Medulla oblongata (tissue), 1 donor: Measurements from ENCODE around the gene TMEM250.

ENCODE experiments used
- DNase-seq: peaks from one replicate; pipeline ENCODE4 v3.0.0-alpha.2; 2015; ENCODE audit errors: extremely low spot score

Gene TMEM250

GRCh38 chr9:136147890-136148714 is 29.4 kb upstream of the TMEM250 start:
- no peak for DNase-seq

DNA sequence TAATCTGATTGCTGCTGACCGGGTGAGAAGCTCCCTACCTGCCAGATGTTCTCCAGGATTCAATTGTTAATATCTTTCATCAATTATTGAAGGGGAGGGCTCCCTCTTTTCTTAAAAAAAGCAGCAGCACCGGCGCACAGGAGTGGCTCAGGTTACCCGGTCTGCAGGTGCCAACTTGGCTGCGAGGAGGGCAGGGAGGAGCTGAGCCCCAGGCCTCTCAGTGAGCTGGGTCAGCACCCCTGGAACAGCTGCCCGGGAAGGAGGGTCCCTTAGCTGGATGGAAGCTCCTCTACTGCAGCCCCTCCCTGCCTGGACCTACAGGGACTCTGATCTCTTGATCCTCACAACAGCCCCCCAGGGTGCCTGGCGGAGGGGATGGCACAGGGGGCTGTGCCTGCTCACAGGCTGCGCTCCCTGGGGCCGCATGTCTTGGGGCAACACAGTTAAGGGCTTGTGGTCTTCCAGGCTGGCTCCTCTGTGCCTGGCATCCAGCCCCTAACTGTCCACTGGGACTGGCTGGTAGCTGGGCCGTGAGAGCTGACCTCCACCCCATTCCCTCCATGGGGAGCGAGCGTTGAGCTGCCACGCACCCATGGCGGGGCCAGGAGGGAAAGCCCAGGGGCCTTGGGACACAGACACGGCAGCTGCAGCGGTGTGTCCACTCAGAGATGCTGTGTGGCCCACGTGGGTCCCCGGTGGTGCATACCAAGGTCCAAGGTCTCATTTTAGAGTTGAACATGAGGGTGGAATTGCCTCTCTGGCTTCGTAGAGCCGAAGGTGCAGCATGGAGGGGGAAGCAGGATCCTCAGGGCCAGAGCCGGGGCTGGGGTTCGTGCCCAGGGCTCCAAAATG is 28.6 kb upstream of the TMEM250 start:
- no peak for DNase-seq

GRCh38 chr9:136146126-136147037 is 27.7 kb upstream of the TMEM250 start:
- no peak for DNase-seq

- no peak for DNase-seq
Observed at GRCh38 chr9:136145580-136145979, 26.9 kb upstream of the TMEM250 start.

DNA sequence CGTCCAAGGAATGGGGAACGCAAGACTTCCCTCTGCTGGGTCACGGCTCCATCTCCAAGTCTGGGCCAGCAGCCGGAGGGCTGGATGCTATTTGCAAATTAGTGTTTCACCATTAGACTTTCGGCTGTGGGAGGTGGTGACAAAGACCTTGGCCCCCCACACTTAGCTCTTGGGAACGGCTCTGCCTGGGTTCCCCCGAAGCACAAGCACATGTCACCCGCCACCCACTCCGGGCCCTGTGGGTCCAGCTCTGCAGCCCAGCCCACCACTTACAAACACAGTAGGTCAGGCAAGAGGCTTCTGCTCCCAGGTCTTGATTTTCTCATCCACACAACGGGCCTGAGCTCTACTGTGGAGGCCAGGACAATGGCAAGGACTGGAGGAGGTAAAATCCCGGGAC is 25.8 kb upstream of the TMEM250 start:
- DNase-seq, result no peak

GRCh38 chr9:136143215-136144001 is 24.7 kb upstream of the TMEM250 start:
- no peak for DNase-seq

DNA sequence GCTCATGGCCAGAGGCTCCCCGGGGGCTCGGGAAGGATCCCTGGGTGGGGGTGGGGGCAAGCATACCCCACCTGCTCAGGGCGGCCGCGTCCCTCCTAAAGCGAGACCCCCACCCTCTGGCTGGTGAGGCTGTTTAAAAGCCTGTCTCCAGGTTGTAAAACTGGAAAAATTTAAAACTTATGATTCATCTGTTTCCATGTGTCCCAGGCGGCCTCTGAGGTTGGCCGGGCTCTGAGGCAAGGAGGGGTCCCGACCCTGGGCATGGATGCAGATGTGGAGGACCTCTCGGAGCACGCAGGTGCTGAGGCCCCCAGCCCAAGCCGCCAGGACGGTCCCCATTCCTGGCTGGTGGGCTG is 24.2 kb upstream of the TMEM250 start:
- DNase-seq, result no peak

- DNase-seq, result no peak
Observed at GRCh38 chr9:136142414-136142796, 23.7 kb upstream of the TMEM250 start.

GRCh38 chr9:136141682-136142413 is 23.2 kb upstream of the TMEM250 start:
- no peak for DNase-seq

DNA sequence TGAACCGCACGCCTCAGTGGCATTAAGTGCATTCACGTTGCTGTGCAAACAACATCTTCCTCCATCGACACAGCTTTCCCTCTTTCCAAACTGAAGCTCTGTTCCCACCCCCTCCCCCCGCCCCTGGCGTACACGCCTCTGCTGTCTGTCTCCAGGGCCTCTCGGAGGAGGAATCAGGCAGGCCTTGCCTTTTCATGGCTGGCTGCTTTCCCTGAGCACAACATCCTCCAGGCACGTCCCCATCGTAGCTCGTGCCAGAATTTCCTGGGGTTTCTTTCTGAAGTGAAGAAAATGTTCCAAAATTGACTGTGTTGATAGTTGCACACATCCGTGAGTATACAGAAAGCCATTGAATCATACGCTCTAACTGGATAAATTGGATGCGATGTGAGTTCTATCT is 22.3 kb upstream of the TMEM250 start:
- no peak for DNase-seq

DNA sequence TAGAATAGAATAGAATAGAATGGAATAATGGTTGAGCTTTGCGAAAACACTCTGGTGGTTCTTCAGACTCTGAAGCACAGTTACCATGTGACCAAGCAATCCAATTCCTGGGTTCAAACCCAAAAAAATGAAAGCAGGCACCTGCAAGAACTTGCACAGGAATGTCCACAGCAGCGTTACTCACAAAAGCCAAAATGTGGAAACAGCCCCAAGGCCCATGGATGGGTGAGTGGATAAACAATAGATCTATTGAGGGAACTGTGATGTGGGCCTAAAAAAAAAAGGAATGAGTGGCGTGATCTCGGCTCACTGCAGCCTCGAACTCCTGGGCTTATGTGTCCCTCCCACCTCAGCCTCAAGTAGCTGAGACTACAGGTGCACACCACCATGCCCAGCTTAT is 21.4 kb upstream of the TMEM250 start:
- no peak for DNase-seq

DNA sequence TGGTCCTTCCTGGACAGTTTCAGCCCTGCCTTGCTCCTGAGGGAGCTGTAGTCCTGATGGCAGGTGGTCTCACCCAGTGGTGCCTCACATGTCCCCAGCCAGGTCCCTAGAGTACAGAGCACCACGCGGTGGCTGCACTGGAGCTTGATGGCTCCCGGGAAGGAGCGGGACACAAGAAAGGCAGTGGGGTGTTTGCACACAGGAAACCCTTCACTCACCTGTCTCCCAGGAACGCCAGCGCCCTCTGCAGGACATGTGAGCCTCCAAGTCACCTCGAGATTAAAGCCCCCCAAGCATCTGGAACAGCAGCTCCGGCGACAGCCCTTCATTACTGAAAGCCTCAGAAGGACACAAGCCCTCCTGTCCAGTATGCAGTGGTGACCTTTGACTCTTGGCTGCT is 19.9 kb upstream of the TMEM250 start:
- DNase-seq, result no peak

DNA sequence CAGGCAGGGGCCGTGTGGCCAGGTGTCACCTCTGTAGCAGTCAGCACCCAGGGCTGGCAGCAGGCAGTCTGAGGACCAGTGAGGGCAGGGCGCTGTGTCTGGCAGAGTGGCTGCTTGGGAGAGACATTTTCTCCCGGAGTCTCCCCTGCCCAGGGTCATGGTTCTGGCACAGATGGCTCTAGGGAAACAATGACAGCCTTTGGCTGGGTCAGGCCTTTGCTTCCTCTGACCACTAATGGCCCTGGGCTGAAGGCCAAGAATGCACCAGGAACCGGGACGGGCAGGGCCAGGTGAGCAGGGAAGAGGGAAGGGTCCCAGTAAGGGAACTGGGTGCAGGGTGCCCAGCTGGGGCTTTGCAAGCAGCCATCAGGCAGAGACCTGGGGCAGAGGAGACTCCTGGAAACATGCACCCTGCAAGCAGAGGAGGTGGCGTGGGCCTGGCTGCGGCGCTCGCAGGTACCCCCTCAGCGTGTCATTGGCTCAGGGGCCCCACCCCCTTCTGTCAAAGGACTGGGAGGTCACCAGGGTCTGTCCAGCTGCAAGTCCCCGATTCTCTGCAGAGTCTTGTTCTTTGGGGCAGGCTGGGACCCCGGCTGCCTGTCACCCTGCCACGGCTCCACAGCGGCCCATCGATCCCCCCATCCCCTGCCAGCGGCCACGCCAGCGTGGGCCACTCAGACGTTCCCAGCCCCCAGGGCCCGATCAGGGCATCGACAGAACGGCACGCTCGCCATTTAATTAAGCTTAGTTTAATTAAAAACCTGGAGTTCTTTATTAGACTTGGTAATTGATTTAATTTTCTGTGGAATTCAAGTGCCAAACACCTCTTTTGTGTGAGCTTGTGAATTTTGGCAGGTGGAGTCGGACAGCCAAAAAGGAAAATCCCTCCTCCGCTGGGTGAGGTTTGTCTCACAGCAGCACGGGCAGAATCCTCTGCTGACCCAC is 18.9 kb upstream of the TMEM250 start:
- DNase-seq, result no peak

DNA sequence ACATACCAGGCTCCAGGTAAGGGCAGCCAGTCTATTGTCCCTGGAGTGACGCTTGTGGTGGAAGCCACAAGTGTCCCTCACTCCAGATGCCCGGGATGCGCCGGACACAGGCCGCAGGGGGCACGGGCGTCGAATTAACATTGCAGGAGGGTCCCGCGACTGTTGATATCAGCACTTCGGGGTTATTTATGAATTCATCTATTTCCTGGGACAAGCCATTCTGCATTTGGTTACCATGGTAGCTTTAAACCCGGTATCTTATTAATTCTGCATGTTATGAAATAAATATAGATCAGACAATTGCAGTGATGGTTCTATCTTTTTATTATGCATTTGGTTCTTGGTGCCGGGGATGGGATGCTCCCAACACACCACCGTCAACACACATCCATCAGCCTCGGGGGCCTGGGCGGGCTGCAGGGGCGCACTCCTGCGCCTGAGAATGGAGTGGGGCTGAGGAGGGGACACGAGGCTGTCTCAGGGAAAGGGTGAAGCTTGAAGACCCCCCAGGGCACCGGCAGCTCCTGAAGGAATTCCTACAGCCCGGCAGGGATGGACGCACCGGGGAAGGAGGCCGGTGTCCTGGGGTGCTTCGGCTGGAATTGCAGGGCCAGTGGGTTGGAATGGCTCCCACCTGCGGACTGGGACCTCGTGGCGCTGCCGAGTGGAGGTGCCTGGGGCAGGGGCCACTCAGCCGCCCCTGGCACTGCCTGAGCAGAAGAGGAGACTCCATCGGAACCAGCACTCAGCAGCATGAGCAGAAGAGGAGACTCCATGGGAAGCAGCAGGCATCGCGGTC is 17.7 kb upstream of the TMEM250 start:
- DNase-seq, result no peak

DNA sequence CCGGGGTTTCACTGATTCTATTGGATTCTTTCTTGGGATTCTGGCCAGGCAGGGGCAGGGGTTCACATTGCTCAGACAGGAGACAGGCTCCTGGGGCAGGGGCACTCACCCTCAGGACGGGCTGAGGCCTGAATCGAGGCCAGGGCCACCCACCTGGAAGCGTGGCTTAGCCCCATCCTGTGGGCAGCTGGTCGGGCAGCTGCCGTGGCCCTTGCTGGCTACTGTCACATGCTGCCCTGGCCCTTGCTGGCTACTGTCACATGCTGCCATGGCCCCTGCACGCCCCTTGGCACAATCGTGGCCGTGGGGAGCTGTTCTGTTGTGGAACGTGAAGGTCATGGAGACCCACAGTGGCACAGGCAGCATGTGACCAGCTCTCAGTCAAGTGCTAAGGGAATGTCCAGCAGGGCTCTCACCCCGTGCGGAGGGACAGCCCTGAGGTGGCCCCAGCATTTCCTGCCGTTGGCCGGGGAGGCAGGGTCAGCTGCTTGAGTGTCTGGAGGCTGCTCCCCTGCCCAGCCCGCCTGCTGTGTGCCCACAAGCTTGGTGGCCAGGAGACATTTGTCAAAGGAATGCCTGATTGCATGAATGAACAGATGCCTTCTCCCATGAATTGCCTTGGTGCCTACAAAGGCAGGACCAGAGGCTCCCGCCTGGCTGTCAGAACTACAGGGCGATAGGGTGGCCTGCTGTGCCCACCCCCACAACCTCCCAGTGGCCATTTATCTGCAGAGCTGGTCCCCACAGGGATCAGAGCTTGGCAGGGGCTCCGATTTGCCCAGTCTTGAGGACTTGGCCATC is 16.9 kb upstream of the TMEM250 start:
- DNase-seq, result no peak

DNA sequence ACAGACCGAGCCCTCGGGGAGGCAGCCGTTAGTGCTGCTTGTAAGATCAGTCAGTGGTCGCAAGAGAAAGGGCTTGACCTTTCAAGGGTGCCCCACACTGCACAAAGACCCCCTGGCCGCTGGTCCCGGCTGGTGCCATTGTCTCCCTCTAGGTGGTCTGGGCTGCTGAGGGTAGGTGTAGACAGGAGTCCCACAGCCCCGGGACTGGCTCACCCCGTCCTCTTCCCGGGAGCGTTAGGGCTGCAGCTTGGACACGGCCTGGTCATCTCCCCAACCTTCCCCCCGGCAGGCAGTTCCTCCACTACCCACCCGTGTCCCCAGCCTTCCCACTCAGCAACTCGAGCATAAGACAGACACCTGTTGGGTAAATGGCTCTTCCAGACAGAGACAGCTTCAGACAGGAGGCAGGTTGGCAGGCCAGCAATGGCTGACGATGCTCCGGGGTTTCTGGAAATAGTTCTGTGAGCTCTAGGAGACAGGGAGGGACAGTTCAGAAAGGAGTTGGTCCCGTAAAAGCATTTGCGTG is 15.3 kb upstream of the TMEM250 start:
- no peak for DNase-seq

DNA sequence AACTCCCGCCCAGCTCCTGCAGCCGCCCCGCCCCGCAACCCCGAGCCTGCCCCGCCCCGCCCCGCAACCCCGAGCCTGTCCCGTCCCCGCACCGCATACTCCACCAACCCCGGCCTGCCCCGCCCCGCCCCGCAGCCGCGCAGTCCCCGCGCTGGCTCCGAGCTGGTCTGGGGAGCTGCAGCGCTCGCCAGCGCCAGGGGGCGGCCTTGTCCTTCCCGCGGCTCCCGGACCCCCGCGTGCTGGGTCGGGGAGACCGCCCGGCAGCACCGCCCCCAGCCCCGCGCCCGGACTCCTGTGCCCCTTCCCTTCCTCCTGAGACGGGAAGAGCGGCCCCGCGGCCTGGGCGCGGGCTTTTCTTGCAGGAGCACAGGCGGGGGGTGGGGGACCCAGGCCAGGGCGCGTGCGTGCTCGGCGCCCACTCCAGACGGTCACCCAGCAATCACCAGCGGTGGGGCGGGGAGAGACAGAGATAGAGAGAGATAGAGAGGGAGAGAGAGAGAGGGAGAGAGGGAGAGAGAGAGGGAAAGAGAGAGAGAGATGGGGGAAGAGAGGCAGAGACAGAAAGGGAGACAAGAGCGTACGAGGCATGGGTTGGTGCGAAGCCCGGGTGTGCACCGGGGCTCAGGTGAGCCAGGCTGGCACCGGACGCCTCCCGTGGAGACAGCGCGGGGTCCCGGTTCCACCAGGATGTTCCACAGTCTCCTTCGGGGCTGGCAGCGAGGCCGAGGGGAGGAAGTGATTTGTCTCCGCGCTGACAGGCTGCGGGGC is 14.7 kb upstream of the TMEM250 start:
- DNase-seq, result no peak
